GM19035 (cell line): ENCODE results near the gene ZBTB7C.

ENCODE experiments used
- ATAC-seq: cut with Tn5 transposase; IDR thresholded peaks from one replicate; pipeline ENCODE4 v1.9.1; 2021; ENCODE audit not compliant: unreplicated experiment

ZBTB7C gene

DNA sequence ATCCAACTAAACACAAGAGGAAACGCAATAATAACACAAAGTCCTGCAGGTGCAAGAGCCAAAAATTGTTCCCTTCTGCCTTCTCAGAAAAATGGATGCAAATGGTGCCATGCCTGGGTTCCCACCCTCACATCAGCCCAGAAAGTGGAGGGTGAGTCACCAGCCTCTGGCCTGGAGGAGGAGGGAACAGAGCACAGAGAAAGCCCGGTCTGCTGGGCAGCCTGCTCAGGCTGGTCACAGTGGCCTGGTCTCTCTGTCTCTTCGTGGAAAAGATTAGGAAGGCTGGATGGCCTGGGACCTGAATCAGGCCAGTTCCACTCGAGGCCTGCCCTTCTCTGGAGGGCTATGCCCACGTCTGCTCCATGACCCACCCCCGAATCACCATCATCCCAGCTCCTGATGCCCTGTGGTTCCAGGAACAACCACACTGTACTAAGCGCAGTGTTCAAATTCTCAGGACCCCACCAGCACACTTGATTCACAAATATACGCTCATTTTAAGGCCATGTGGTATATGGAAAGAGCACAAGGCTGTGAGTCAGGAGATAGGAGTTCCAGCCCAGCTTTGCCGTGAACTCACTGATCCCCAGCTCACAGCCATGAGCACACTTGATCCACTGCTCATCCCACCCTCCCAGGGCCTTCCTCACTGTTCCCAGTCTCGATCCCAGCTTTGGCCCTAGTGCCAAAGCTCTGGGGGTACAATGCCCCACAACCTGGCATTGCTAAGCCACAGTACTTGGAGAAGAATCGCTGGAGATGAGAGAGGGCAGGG lies 82.1 kb downstream of the ZBTB7C start:
- ATAC-seq: no peak

DNA sequence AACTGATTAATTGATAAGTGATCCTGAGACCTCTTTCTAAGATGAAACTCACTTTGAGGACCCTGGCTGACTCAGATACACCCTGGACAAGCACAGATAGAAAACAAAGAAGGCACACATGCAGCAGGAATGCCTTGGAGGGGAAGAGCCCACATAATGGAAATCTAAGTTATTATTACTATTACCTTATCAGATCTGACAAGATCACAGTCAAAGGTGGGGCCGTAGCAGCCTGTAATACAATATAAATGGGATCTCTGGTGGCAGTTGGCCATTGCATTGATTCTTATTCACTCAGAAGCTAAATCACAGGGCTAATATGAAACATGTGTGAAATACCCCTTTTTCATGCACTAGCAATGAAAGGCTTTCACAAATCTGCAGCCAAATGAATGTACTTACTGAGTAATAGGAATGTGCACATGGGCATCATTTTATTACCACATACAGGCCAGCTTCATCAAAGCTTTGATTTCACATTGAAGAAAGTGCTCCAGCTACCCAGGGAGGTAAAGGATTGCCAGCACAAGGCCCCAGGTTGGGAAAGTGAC lies 84.0 kb downstream of the ZBTB7C start:
- ATAC-seq: no peak

DNA sequence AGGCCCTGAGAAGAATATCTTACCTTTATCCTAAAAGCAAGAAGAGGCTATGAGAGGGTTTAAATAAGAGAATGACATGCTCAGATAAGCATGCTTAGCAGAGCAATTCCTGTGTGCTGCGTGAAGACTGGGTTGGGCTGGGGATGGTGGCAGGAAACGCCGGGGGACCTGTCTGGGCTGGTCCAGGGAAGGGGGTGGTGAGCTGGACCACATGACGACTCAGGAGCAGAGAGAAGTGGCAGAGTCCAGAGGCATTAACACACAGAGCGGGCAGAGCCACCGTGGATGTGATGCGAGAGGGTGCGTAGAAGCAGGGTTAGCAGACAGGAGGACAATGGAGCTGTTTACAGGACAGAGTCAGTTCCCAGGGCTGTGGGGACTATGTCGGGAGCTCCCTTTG lies 84.5 kb downstream of the ZBTB7C start:
- no peak for ATAC-seq

DNA sequence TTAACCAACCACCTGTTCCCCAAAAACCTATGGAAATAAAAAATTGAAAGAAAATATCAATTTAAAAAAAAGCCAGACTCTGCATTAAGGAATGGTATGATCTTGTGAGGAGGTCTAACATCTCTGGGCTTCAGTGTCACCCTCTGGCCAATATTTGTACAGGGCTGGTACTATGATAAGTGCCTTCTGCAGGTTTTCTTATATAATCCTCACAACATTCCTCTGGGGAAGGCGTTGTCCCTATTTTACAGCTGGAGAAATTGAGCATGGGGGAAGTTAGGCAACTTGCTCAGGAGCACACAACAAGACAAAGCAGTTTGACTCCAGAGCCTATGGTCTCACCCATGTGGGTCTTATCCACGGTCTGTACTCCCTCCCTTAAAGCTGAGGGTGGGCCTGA lies 86.0 kb downstream of the ZBTB7C start:
- no peak for ATAC-seq

DNA sequence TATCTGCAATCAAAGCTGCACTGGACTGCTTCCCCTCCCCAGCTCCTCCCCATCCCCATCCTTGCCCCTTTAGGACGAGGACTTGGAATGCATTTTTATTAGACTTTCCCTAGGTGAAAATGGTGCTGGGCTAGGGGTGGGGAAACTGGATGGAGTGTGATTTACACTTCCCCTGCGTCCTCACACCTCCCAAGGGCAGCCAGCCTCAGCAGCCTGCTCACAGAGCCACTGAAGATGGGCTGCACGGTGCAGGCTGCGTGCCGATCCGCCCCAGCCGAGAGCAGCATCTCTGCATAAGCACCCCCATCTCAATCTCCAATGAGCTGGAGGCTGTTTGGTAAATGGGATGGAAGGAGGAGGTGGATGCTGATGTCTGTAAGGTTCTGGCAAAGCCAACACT lies 87.6 kb downstream of the ZBTB7C start:
- ATAC-seq: no peak

DNA sequence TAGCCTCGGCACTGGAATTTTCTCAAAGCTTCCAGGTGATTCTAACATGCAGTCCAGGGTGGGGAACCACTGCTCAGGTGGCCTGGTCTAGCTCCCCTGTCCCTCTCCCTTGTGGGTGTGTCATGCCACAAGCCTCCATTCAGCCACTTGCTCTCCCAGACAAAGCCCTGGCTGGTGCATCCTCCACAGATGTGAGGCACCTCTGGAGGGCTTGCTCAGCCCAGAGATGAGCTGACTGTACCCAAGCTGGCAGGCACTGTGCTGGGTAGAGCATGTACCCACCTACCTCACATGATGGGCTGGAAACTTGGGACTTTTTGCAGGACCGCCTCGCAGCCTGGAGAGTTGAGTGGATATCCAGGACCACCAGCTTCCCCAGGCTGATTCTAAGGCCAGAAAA lies 88.1 kb downstream of the ZBTB7C start:
- no peak for ATAC-seq

DNA sequence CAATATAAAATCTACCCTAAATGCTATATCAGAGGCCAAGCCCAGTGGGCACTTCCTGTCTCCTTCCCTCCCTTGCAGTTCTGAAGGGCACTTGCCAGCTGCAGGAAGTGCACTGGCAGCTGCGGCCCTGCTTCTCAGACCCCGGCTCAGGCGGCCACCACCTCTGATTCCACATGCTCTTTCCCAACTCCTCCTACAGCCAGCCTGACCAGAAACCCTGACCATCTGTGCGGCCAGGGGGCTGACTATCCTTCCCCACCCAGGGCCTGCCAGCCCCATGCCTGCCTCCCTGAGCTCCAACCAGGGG lies 88.6 kb downstream of the ZBTB7C start:
- no peak for ATAC-seq

DNA sequence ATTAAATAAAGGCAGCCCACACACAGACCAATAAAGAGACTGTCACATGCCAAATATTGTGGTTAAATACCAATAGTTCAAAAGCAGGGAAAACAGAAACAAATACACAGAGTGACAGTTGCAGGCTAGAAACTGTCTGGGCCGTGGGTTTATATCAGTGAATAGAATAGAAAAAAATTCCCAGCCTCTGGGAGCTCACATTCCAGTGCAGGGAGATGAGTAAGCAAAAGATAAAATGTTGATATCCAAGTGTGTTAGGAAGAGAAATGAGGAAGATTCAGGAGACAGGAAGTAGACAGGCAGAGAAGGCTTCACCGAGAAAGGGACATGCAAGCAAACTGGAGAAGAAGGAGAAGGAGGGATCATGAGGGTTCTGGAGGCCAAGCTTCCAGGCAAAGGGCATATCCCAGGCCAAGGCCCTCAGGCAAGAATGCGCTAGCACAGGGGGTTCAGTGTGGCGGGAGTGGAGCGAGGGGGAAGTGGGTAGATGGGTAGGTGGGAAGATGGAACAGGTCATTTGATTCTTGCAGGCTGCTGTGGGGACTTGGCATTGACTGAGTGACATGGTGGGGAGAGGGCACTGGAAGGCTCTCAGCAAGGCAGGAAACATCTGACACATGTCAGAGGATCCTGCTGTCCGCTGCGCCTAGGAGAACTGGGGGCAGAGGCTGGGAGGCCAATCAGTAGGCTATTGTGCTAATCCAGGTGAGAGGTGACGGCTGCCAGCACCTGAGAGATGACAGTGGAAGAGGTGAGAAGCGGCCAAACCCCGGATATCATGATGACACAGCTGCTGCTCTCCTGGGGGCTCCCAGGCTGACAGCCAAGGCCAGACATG lies 89.2 kb downstream of the ZBTB7C start:
- no peak for ATAC-seq

DNA sequence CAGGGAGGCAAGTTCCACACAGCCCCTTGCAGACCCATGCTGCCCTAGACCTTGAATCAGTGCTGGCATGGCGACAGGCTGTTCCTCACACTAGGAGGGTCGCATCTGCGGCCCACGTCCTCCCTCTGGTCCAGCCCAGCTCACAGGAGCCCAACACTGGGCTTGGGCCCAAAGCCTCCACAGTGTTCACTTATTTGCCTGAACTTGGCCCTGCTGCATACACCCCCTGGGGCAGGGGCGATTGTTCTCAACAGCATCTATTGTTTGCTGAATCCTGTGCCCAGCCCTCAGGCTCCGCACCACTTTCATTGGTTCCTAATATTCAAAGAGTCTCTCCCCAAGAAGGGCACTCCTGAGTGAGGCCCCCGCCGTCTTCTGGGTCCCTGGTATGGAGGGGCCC lies 90.7 kb downstream of the ZBTB7C start:
- ATAC-seq: no peak

DNA sequence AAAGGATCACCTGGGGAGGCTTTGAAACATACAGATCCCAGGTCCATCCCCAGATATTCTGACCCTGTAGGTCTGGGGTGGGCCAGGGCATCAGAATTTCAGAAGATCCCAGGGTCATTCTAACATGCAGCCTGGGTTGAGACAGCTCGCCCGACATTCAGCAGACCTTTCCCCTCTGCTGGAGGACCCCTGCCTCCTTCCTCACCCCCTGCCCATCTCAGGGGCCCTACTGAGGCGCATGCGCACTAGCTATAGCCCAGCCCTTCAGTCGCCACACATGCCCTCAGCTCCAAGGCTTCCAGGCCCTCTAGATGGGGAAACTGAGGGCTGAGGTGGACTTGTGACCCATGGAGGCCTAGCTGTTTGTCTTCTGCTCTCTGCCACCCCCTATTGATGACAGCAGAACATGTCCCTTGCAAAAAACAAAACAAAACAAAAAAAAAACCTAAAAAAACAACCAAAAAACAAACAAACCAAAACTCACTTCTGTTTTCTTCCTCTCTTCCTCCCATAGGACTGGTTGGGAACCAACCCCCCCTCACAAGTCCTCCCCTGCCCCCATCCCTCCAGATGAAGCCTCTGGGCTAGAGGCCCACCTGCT lies 91.3 kb downstream of the ZBTB7C start:
- no peak for ATAC-seq

DNA sequence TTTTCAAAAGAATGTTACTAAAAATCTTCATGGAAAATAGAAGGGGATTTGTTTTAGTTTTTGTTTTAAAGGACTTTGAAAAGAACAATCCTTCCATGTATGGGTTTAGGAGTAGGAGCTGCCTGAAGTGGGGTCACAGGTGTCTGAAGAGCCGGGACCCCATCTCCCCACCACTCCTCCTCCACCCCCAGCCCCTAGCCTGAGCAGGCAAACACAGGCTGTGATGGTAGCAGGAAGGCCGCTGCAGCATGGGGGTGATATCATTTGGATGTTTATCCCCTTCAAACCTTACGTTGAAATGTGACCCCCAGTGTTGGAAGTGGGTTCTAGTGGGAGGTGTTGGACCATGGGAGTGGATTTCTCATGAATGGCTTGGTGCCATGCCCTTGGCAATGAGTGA lies 93.0 kb downstream of the ZBTB7C start:
- ATAC-seq: no peak

DNA sequence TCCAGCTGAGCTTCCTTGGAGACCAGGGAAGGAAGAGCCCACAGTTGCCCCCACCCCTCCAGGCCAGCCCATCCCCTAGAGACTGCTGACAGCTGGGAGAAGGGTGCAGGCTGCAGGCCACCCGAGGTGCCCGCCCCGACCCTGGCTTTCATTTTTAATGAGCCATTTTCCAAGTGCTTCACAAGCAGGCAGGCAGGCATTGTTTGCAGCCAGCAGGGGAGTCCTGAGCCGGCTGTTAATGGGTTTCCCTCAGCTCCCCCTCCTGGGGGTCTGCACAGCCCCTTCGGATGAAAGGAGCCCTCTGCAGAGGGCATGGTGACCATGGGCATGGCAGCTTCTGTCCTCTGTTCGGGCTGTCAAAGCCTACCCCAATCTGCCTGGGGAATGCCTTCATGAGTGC lies 94.5 kb downstream of the ZBTB7C start:
- no peak for ATAC-seq

DNA sequence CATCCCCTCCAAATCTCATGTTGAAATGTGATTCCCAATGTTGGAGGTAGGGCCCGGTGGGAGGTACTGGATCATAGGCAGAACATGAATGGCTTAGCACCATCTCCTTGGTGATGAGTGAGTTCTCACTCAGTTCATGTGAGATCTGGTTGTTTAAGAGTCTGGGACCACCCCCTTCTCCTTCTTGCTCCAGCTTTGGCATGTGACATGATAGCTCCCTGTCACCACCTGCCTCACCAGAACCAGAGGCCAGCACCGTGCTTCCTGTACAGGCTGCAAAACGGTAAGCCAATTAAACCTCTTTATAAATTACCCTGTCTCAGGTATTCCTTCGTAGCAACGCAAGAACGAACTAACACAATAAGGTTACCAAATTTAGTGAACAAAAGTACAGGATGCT lies 95.4 kb downstream of the ZBTB7C start:
- ATAC-seq: no peak

DNA sequence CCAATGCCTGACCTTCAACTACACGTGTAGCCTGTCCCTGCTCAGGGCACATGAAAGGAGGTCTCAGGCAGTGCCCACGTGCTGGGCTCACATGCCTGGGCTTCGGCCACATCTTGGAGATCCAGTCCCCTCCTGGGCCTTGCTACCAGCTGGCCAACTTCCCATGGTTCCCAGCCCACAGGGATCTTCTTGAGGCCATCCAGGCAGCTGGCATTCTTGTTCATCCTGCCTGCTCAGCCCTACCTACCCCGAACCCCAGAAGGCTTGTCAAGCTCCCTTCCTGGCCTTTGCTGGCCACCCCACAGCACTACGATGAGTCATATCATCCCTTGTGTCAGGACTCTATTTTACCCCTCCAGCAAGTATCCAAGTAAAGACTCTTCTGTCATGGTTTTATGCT lies 97.1 kb downstream of the ZBTB7C start:
- no peak for ATAC-seq

DNA sequence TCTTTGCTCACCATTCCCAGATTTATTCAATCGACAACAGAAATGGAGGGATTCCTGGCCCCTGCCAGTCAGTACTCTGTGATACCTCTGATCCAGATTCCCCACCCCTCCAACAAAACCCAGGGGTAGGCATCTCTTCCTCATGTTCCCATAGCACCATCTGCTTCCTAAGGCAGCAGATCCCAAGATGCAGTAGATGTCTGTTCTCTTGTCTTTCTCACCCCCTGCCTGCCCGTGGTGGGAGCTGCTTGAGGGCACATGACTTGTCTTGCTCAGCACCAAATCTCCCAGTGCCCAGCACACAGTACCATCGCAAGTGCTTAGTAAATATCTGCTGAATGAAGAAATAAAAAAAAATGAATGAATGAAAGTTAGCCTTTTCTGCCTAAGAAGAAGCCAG lies 98.2 kb downstream of the ZBTB7C start:
- no peak for ATAC-seq

DNA sequence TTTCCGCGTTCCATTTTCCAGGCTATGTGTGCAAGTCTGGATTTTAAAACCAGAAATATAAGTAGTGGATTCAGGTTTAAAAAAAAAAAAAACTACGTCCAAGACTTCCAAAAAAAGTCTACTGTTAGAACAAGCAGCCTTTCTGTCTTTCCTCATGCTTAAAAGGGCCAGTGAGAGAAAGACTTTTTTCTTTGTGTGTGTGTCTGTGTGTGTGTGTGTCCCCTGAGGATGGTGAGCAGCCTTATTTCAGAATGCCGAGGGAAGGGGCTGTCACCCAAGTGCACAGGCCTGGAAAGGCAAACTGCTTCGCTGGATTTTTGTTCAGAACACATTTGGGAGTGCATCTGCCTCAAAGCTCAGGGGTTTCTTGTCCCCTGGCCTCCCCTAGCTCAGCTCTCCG lies 98.8 kb downstream of the ZBTB7C start:
- no peak for ATAC-seq

DNA sequence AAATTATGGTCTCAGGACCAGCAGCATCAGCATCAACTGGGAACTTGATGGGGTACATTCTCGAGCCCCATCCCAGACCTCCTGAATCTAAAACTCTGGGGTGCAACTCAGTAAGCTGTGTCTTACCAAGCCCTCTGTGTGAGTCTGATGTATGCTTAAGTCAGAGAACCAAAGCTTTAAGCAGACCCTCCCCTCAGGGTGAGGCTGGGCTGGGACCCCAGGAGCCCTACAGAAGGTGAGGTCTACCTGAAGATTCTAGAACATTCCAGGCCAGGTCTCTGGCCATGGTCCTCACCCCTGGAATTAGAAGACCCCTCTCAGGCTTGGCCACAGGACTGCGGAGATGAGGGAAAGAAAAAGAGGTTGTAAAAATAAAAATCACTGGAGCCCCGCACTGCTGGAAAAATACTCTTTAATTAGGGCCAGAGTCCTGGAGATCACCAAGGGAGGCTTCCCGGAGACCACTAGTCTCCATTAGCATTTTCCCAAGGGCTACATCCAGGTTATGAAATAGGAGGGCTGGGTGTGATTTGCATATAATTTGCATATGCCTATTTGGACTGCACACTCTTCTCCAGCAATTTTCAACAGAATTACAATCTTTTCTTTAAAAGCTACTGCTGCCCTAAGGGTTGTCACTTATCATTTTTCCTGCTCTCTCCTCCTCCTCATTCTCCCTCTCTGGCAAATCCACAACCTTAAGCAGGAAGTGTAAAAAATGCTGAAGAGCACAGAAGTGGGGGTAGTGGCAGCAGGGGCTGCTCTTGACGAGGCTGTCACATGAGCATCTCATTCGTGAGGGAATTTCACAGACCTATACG lies 100.2 kb downstream of the ZBTB7C start:
- no peak for ATAC-seq

DNA sequence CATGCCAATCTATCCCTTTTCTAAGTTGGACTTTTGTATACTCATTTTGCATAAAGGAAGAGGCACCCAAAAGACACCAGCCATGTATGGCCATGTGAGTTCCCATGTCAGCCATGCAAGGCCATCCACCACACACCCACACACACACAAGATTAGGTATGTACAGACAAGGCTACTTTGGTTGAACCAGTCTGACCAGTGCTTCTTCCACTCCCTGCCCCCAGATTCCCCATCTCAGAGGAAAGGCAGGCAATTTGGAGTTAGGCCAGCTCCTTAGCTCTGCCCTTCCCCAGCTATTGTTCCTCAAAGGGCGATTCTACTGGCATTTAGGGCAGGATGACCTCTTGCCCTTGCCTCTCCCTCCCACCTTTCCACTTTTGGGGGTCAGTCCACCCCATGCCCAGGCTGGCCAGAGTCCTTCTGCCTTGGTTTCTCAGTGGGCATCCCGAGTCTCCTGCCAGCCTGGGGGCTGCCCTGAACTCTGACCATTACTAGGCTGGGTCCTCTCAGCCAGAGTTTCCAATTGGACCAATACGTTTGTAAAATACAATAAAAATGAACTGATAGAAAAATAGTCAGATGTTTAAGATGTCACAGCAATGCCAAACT lies 101.1 kb downstream of the ZBTB7C start:
- ATAC-seq: no peak

DNA sequence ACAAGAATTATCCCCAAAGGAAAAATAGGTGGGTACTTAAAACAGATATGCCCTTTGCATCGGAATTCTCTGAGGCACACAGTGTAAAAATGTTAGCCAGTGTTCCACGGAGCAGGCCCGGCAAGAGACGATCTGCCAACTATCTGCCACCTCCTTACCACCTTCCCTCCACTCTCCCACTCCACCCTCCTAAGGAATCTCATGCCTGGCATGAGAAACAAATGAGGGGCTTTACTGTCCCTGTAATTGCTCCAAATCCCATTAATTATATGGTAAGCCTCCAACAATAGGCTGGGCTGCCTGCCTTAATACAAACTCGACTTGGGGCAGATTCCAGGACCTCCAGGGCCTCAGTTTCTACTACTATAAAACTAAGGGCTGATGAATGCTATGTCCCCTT lies 102.3 kb downstream of the ZBTB7C start:
- ATAC-seq: no peak

DNA sequence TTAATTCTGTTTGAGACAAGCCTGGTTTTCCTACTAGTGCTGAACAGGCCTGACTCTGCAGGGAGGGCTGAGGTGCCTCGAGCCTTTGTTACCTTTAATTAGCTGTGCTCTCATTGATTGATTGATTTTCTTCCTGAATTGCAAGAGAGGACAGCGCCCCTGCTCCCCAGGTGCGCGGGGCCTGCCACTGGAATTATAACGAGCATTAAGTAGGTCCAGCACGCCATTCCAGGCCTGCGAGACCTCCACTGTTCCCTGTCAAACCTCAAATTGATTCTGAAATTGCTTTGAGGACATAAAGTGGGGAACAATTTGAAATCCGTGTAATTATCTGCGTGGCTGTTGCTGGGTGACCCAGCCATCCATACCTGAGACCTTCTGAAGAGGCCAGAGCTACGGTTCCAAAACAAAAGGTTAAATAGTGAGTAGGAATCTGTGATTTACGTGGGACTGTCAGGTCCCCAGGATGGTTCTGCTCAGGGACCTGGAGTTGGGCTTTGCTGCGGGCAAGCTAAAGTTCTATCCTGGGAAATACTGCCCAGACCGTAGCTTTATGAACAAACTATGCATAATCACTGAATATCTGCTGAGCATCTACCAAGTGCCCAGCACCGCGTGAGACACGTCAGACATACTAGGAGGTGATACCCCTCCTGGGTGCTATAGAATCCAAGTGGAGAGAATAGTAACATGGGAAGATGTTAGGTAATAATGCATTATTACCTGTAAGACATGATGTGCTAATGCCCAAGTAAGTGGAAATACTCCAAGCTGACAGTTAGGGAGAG lies 104.1 kb downstream of the ZBTB7C start:
- no peak for ATAC-seq
